Osteocyte (in vitro differentiated cells): ENCODE data around the gene RAB4B. TPM values are rescaled to one million over a fixed set of nuclear protein-coding genes. Genes with fewer than 3 reads are reported as not detected.
A peak's percentile ranks its signal among the peaks of the same experiment; 100 is the strongest.
"Not testable (repeated sequence)": the region's sequence is repeated elsewhere in the genome, so short reads cannot be mapped to it uniquely, and the experiment has no call there.

Experiments used
- DNase-seq: peaks from one replicate; pipeline ENCODE4 v3.0.0; 2021; ENCODE audit warnings: mixed read lengths; ENCODE audit not compliant: unreplicated experiment; ENCODE audit errors: extremely low spot score
- H3K27ac Mint-ChIP-seq: one replicate; pipeline ENCODE4 v1.8.0; 2021; ENCODE audit warnings: mild to moderate bottlenecking, mixed read lengths; ENCODE audit not compliant: unreplicated experiment
- H3K27me3 Mint-ChIP-seq: one replicate; pipeline ENCODE4 v1.8.0; 2021; ENCODE audit warnings: mixed read lengths; ENCODE audit not compliant: unreplicated experiment
- H3K36me3 Mint-ChIP-seq: one replicate; pipeline ENCODE4 v1.8.0; 2021; ENCODE audit warnings: mixed read lengths; ENCODE audit not compliant: unreplicated experiment
- H3K4me1 Mint-ChIP-seq: one replicate; pipeline ENCODE4 v1.8.0; 2021; ENCODE audit warnings: mixed read lengths; ENCODE audit not compliant: unreplicated experiment
- H3K4me3 Mint-ChIP-seq: one replicate; pipeline ENCODE4 v1.8.0; 2021; ENCODE audit warnings: mild to moderate bottlenecking, moderate library complexity, mixed read lengths; ENCODE audit not compliant: unreplicated experiment
- H3K9me3 Mint-ChIP-seq: one replicate; pipeline ENCODE4 v1.8.0; 2021; ENCODE audit warnings: mixed read lengths; ENCODE audit not compliant: unreplicated experiment
- long read RNA-seq: library from polyadenylated mRNA; unstranded; transcript quantifications from one replicate; pipeline ENCODE4 v2.0.0, GENCODE V29; 2021
- total RNA-seq: library from RNA; stranded (reverse); gene quantifications from 2 replicates; pipeline ENCODE4 v1.2.1, GENCODE V29; 2021
- TF ChIP-seq, protein P1 (sequence below): fragments of 200-600 bp; sonication (generic); IDR thresholded peaks from 2 replicates; pipeline ENCODE4 v1.5.0; 2021; ENCODE audit warnings: antibody characterized with exemption, mild to moderate bottlenecking, moderate library complexity

RAB4B gene, protein sequence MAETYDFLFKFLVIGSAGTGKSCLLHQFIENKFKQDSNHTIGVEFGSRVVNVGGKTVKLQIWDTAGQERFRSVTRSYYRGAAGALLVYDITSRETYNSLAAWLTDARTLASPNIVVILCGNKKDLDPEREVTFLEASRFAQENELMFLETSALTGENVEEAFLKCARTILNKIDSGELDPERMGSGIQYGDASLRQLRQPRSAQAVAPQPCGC
- 19.7 and 20.4 TPM in 2 replicates for total RNA-seq
- long read RNA-seq, partial matches to known transcripts: 1 of 2 reads
- long read RNA-seq, other reads (novel, unspliced or antisense): 0 of 2 reads

DNA sequence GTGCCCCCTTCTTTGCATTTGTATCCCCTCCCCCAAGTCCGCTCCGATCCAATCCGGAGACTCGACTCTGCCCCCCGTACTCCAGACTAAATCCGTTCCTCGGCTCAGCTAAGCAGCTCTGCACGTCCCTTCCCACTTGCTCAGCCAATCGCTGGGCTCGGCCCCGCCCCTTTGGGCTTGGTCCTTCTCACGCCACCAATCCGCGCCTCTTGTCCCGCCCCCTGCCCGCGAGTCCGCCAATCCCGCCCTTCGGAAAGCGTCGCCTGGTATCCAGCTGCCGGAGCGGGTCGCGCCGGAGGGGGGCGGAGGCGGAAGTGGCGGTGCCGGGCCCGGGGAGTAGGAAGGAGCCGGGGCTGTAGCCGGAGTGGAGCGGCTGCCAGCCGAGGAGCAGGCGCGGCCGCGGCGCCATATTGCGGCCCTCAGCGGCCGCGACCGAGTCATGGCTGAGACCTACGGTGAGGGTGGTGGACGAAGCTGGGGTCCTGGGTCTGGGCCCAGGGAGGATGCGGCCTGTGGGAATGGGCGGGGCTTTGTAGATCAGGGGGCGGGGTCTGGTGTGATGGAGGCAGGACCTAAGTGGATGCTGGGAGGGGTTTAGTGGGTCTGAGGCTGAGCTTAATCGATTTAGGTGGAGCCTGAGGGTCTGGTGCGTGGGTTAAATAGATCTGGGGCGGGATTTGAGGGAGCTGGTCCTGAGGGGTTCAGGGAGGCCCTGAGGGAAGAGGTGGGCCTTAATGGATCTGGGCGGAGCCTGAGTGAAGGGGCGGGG lies at the start of gene RAB4B:
Gene RAB4B, plus strand, starts transcription at position 311 of the 769 bp plus-strand sequence. Its CDS starts 129 bp downstream, at position 440.
- Mint-ChIP-seq H3K27me3 (no peaks in the 10 kb centered on the region), H3K4me3 (peak within 1 kb of the TSS; percentile 89), H3K36me3 (peaks cover 4% of the 10 kb centered on the region), H3K9me3 (no peaks in the 10 kb centered on the region), H3K4me1 (peaks cover 24% of the 10 kb centered on the region), H3K27ac (peak within 1 kb of the TSS; percentile 99)
- DNase-seq: peak; percentile 100
- TF ChIP-seq, protein P1, sequence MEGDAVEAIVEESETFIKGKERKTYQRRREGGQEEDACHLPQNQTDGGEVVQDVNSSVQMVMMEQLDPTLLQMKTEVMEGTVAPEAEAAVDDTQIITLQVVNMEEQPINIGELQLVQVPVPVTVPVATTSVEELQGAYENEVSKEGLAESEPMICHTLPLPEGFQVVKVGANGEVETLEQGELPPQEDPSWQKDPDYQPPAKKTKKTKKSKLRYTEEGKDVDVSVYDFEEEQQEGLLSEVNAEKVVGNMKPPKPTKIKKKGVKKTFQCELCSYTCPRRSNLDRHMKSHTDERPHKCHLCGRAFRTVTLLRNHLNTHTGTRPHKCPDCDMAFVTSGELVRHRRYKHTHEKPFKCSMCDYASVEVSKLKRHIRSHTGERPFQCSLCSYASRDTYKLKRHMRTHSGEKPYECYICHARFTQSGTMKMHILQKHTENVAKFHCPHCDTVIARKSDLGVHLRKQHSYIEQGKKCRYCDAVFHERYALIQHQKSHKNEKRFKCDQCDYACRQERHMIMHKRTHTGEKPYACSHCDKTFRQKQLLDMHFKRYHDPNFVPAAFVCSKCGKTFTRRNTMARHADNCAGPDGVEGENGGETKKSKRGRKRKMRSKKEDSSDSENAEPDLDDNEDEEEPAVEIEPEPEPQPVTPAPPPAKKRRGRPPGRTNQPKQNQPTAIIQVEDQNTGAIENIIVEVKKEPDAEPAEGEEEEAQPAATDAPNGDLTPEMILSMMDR: no peak

DNA sequence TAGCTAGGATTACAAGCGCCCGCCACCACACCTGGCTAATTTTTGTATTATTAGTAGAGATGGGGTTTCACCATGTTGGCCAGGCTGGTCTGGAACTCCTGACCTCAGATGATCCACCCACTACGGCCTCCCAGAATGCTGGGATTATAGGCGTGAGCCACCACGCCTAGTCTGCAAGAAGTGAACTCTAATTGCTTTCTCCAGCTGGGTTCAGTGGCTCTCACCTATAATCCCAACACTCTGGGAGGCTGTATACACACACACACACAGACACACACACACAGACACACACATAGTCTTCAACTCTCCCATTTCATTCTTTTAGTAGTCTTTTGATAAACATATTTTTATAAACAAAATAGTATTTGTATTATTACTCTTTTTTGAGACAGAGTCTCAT lies 48.0 kb upstream of the RAB4B start:
- H3K36me3 Mint-ChIP-seq: peaks cover 43% of the 10 kb centered on the region
- DNase-seq: not testable (repeated sequence)

DNA sequence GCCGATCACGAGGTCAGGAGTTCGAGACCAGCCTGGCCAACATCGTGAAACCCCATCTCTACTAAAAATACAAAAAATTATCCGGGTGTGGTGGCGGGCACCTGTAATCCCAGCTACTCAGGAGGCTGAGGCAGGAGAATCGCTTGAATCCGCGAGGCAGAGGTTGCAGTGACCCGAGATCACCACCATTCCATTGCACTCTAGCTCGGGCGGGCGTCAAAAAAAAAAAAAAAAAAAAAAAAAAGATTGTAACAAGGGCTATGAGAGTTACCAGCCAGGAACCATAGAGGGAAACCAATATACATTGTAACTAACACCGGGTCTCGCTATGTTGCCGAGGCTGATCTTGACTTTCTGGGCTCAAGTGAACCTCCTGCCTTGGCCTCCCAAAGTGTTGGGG lies 45.7 kb upstream of the RAB4B start:
- H3K36me3 Mint-ChIP-seq: peaks cover 46% of the 10 kb centered on the region
- not testable (repeated sequence) for H3K4me1 Mint-ChIP-seq, H3K27ac Mint-ChIP-seq, DNase-seq, H3K27me3 Mint-ChIP-seq, H3K4me3 Mint-ChIP-seq, H3K9me3 Mint-ChIP-seq

More for the DNA sequence above, 48.0 kb upstream of the RAB4B start:
- H3K27me3 Mint-ChIP-seq, H3K4me3 Mint-ChIP-seq, H3K9me3 Mint-ChIP-seq, H3K4me1 Mint-ChIP-seq, H3K27ac Mint-ChIP-seq: not testable (repeated sequence)

DNA sequence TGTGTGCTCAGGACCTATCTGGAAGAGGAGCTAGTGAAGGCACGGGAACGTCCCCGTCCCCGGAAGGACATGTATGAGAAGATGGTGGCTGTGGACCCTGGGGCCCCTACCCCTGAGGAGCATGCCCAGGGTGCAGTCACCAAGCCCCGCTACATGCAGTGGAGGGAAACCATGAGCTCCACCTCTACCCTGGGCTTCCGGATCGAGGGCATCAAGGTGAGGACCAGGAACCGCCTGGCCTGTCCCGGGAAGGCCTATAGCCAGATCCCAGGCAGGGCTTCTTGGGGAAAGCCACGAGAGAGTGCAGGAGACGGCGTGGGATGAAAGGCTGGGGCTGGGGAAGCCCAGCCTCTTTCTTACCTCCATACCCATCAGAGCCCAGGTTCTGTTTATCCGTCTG lies 44.9 kb upstream of the RAB4B start:
- no peak overlapping the region for H3K4me3 Mint-ChIP-seq
- no peaks in the 10 kb centered on the region for H3K27me3 Mint-ChIP-seq

DNA sequence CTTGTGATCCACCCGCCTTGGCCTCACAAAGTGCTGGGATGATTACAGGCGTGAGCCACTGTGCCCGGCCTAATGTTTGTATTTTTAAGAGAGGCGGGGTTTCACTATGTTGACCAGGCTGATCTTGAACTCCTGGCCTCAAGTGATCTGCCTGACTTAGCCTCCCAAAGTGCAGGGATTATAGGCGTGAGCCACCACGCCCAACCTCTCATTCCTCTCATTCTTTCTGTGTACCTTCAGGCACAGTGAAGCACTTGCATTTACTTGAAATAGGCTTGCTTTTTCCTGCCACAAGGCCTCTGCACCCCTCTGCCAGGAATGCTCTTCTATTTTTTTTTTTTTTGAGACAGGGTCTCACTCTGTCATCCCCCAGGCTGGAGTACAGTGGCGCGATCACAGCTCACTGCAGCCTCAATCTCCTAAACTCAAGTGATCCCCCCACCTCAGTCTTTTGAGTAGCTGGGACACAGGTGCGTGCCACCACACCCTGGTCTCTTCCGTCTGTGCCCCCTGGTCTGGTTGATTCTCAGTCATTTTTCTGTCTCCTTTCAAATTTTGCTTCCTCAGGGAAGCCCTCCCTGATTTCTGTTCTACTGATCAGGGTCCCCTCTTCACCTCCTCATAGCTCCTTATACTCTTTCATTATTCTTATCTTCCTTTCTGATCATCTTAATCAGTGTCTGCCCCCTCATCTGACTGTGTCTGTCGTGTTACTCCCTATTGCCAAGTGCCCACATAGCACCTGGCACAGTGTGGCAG lies 42.9 kb upstream of the RAB4B start:
- Mint-ChIP-seq H3K4me3 (no peak overlapping the region), H3K27ac (no peak overlapping the region)

More for the DNA sequence above, 44.9 kb upstream of the RAB4B start:
- Mint-ChIP-seq H3K4me1 (no peaks in the 10 kb centered on the region), H3K9me3 (no peaks in the 10 kb centered on the region), H3K27ac (no peak overlapping the region), H3K36me3 (peaks cover 45% of the 10 kb centered on the region)
- no peak for DNase-seq
- TF ChIP-seq, protein P1: no peak

More for the DNA sequence above, 42.9 kb upstream of the RAB4B start:
- no peaks in the 10 kb centered on the region for H3K27me3 Mint-ChIP-seq
- no peaks in the 10 kb centered on the region for H3K4me1 Mint-ChIP-seq
- TF ChIP-seq, protein P1: no peak
- no peak for DNase-seq
- H3K36me3 Mint-ChIP-seq: peaks cover 47% of the 10 kb centered on the region
- no peaks in the 10 kb centered on the region for H3K9me3 Mint-ChIP-seq
